ENCODE data around the gene PKD1L1.

GRCh38 chr7:47734287-47734948 lies 213.8 kb downstream of the PKD1L1 start:
- TF ChIP-seq CTCF (IDR thresholded peaks at IDR 0.05) (no peak), POLR2AphosphoS5 (IDR thresholded peaks at IDR 0.05) (no peak)

Measured in transverse colon (tissue), 4 donors.